NK-92 (cell line): ENCODE measurements around the gene NELFB.

ENCODE experiments used
- DNase-seq: peaks from one replicate; lab custom pipeline; 2025; ENCODE audit not compliant: unreplicated experiment; lab: John Stamatoyannopoulos, UW

The NELFB gene

GRCh38 chr9:137280474-137281344, 25.6 kb downstream of the NELFB start:
- DNase-seq, result no peak

DNA sequence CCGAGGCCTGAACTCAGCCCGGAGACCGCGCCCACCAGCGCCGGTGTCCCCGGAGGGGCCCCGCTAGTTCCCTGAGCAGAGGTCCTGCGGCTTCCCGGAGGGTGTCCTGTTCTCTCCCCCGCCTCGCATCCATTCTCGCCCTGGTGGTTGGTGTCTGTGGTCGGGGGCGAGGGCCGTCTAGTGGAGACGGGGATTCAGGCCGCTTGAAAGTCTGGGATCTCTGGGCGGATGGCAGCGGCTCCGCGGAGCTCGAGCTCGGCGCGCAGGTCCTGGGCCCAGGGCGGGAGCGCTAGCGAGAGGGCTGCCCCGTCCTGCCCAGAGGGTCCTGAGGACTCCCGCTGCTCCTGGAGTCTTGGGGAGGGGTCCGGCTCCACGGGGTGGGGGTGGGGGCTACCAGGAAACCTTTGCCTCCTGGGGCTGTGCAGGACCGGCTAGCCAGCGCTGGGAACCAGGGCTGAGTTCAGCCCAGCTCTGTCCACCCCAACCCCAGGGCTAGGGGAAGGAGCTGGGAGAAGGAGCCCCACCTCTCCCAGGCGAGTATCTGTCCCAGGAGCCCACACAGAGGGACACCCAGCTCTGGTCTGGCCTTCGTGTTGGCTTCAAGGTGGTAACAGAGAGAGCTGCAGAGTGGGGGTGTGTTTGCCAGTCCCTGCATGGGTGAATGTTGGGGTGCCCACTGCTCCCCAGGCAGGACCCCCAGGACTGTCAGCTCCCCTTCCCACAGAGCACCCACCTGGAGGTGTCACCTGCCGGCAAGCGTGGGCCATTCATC, 26.4 kb downstream of the NELFB start:
- DNase-seq, result no peak

GRCh38 chr9:137286975-137287383, 31.9 kb downstream of the NELFB start:
- DNase-seq, result no peak

GRCh38 chr9:137293094-137293481, 38.0 kb downstream of the NELFB start:
- no peak for DNase-seq

DNA sequence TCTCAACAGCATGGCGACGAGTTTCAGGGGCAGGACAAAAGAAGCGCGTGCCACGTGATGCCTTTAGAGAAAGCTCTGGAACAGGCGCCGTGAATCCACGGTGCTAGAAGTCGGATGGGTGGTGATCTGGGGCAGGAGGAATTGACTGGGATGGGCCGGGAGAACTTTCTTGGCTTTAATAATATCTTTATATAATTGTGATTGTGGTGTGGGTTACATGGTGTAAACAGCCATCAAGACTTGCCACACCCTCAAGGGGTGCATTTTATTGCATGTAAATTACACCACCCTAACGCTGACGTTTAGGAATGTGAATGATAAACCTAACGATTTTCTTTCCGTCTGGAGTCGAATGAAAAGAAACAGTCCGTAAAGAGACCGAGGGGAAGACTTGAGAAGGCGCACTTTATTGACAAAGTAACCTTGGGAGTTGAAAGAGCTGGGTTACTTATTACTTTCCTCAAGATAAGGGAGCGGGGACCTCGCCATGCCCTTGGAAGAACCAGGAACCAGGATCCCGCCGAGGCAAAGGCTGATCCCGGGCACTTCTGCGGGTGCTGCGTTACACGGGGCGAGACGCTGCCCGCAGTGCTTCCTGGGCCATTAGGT, 38.5 kb downstream of the NELFB start:
- DNase-seq, result no peak

DNA sequence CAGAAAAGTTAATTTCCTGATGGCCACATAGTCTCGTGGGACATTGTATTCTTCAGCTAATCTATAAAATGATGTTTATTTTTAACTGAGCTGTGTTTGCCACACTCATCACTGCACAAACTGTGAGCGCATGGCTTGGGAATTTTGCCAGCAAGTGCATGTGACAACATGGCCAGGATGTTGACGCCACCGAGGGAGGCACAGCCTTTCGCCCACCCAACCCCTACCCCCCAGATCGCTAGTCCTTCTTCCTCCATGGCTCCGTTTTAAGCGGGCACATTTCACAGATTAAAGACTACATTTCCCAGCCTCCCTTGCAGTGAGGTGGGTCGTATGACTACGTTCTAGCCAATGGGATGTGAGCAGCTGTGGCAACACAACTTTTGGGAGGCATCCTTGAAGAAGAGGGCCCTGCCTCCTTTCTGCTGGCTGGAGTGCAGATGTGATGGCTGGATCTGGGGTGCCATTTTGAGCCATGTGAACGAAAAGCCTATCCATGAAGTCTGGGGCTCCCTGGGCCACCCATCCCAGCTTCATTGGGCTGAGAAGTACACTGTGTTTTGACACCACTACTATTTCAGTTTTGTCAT, 39.1 kb downstream of the NELFB start:
- no peak for DNase-seq

- no peak for DNase-seq
Measured at GRCh38 chr9:137294681-137295237, 39.6 kb downstream of the NELFB start.

DNA sequence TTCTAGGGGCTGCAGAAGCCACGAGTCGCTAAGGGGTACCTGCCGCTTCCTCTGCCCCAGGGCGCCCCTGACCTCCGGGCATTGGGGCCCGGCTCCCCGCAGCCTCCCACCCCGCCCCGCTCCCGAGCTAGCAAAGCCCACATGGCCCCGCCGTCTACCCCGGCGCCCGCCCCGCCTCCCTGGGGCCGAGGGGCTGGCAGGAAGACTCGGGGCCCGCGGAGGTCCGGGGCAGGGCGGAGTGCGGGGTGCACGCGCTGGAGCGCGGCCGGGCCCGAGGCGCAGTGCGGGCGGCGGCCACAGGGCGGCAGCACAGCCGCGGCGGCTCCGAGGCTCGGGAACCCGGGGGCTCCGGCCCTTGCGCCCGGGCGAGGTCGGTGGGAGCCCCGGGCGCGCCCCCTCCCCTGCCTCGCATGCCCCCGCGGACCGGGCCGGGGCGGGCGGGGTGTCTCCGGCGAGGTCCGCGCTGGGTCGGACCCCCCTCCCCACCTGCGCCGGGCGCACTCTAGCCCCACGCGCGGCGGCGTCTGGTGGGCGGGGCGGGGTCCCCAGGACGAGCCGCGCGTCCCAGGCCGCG, 40.2 kb downstream of the NELFB start:
- DNase-seq, result no peak

DNA sequence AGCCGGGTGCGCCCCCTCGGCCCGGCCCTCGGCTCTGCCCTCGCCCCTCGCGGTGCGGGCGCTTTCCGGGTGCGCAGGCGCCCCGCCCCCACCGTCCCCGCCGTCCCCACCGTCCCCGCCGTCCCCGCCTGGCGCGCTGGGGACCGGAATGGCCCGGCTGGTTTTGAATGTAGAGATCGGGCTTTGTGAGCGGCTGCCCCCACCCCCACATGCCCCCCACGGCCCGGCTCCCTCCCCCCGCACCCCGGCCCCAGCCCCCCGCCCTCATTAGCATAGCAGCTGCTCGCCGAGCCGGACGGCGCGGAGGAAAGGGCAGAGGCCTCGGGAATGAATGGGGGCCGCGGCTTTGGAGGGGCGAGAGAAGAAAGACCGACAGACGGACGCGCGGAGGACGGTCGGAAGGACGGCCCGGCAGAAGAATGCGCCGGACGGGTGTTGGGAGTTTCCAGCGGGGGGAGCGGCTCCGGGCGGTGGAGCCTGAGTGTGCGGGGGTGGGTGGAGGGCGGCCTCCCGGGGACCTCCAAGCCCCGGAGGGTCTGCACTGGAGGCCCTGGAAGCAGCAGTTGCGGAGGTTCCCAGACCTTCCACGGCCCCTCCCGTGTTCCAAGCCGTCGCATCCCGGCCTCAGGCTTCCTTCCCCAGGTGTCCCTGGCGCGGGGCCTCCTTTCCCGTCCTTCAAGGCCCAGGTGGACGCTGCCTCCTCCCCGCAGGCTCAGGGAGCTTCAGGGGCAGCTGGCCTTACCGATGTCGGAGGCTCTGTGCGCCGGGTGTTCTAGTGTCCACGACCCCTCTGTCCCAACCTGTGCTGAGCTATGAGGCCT, 40.9 kb downstream of the NELFB start:
- no peak for DNase-seq

- DNase-seq, result no peak
Measured at GRCh38 chr9:137296670-137297664, 41.8 kb downstream of the NELFB start.

- DNase-seq, result no peak
Measured at GRCh38 chr9:137297966-137298365, 42.8 kb downstream of the NELFB start.

GRCh38 chr9:137298401-137299202, 43.5 kb downstream of the NELFB start:
- DNase-seq, result no peak

- DNase-seq, result no peak
Measured at GRCh38 chr9:137299203-137299565, 44.1 kb downstream of the NELFB start.

- DNase-seq, result no peak
Measured at GRCh38 chr9:137299938-137300337, 44.8 kb downstream of the NELFB start.

DNA sequence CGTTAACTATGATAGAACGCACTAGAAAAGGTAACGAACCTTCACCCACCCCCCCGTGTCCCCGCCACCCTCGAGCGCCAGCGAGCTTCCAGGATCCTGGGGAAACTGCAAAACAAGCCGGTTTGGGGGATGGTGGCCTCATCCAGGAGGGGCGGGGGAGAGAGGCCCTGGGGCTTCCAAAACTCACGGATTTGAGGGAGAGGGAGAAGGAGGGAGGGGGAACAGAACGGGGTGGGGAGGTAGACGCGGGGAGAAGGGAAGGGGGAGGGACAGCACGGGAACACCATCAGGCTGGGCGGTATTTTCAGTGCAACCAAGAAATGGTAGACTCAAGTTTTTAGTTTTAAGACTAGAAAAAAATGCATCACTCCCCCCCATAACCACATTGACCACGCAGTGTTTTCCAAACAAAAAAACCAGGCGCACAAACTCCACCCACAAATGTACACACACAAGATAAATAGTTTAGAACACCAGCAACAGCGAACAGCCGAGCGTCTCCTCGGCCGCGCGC, 45.5 kb downstream of the NELFB start:
- no peak for DNase-seq

DNA sequence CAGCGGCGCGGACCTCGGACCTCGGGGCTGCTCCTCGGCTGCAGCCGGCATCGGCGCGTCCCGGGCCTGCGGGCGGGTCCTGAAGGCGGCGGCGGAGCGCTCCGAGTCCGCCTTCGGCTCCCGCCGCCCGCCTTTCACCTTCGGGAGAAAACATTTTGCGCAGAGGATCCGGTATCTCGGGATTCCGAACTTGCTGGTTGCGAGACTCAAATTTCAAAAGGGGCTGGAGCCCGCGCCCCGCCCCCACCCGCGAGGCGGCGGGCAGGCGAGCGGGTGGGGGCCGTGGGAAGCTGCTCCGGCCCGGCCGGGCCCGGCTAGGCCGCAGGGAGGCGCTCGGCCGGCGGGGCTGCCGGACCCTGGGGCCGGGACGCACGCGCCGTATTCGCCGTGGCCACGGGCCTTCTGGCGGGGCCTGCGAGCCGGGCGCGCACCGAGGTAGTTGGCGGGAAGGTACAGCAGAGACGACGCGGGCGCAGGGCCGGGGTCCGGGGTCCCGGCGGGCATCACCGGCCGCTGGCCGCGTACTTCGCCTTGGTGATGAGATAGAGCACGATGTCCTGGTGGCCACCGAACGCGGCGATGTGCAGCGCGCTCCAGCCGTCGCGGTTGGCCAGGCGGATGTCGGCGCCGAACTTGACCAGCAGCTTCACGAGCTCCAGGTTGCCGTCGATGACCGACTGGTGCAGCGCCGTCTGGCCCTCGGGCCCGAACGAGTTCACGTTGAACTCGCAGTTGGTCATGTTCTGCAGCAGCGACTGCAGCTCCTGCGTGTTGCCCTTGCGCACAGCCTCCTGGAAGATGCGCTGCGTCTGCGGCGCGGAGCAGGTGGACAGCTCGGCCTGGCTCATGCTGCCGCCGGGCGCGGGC, 46.2 kb downstream of the NELFB start:
- DNase-seq, result no peak

- DNase-seq, result peak; percentile 45
Measured at GRCh38 chr9:137302118-137302448, 47.0 kb downstream of the NELFB start, which contains the start of gene NRARP. TSS of gene NRARP (minus strand) at chr9:137302271. CDS start at chr9:137301928, 343 bp downstream.
